ENCODE results near the gene SYNE3. TPM values are rescaled to one million over a fixed set of nuclear protein-coding genes. Genes with fewer than 3 reads are reported as not detected.

Gene SYNE3
- total and polyA plus RNA-seq, 2 of the 8 experiments (the other 6 are each of a cell fraction or from before 2014, with no cell fraction given), result under 0.01 TPM; not detected in 1

DNA sequence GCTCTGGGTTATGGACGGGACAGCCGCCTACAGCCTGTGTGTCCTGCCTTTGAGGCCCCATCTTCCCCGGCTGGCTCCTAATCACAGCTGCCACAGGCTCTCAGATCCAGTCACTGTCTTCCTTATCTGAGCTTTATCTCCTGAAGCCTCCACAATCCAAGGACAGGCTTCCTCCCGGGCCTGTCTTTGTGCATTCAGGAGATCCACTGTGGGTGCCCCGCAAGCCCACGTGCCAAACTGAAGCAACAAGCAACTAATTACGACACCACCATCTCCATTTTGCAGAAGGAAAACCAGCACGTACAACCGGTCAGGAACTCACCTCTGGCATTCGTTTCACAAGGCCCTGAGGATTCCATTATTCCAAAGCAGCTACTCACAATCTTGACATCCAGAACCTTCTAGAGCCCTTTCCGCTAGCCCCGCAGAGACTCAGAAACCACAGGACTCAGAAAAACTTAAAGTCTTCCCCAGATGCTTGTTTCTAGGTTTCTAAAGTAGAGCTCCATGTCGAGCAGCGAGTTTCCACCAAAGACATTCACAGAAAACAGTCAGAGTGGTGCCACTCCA lies 14.0 kb downstream of the SYNE3 start:
- Histone ChIP-seq H3K36me3 (ENCODE audit: control insufficient read depth in 2 of 4, insufficient read depth in 4 of 4, low read length in 3 of 4) (no peaks in the 10 kb centered on the region), H2BK15ac (ENCODE audit: low read length) (no peak overlapping the region), H2BK20ac (ENCODE audit: low read length) (no peak overlapping the region), H3K4me2 (ENCODE audit: insufficient read depth in 1 of 2, low read depth in 2 of 2, low read length in 2 of 2) (no peak overlapping the region), H4K20me1 (replicated peaks in 1 of 2; ENCODE audit: control insufficient read depth in 1 of 2, insufficient read depth in 2 of 2, low read length in 2 of 2) (no peaks in the 10 kb centered on the region), H2BK12ac (ENCODE audit: low read depth, low read length) (no peak overlapping the region), H3K56ac (replicated peaks; ENCODE audit: insufficient read length, low read depth, low read length) (no peak overlapping the region), H3K14ac (ENCODE audit: insufficient read length) (no peak overlapping the region), H3K23ac (ENCODE audit: insufficient read length) (no peak overlapping the region), H2BK5ac (ENCODE audit: low read depth, low read length) (no peak overlapping the region), H3K79me2 (ENCODE audit: control insufficient read depth in 1 of 2, insufficient read depth in 2 of 2, low read length in 2 of 2) (no peaks in the 10 kb centered on the region), H3K9ac (replicated peaks in 1 of 4; ENCODE audit: extremely low read depth in 1 of 4, low read depth in 3 of 4, low read length in 3 of 4) (no peak overlapping the region), H4K8ac (ENCODE audit: extremely low read depth, insufficient read depth, low read length) (no peak overlapping the region; the same call in 1 of the 2 replicates), H2BK120ac (replicated peaks; ENCODE audit: low read depth, low read length) (no peak overlapping the region), H4K5ac (ENCODE audit: insufficient read length, low read depth, low read length) (no peak overlapping the region), H3K23me2 (ENCODE audit: low read depth, low read length) (no peaks in the 10 kb centered on the region), H3K27ac (ENCODE audit: low read depth, low read length) (no peak overlapping the region), H3K18ac (ENCODE audit: extremely low read depth, low read length) (no peak overlapping the region), H3K27me3 (replicated peaks in 1 of 4; ENCODE audit: control insufficient read depth in 3 of 4, extremely low read depth in 1 of 4, insufficient read depth in 3 of 4, low read length in 3 of 4) (no peaks in the 10 kb centered on the region; a peak in 1 of 7 replicates), H4K91ac (replicated peaks; ENCODE audit: insufficient read length, low read length) (no peak overlapping the region), H3K4ac (replicated peaks; ENCODE audit: insufficient read length, low read depth, low read length) (no peak overlapping the region), H3K9me3 (ENCODE audit: insufficient read depth in 2 of 2, low read depth in 1 of 2, low read length in 1 of 2) (no peaks in the 10 kb centered on the region), H3K79me1 (ENCODE audit: low read depth, low read length) (no peaks in the 10 kb centered on the region), H2AFZ (ENCODE audit: low read length) (no peak overlapping the region), H3K4me1 (replicated peaks in 1 of 4; ENCODE audit: control insufficient read depth in 3 of 4, insufficient read depth in 4 of 4, low read length in 3 of 4) (0 out of 7 replicates have a peak, but pooled peaks cover 0 to 3% (median 0%) of the 10 kb centered on the region in 4 experiments), H2AK5ac (ENCODE audit: low read depth, low read length) (no peak overlapping the region), H3K4me3 (ENCODE audit: extremely low read depth in 1 of 4, insufficient read depth in 2 of 4, low read depth in 3 of 4, low read length in 4 of 4) (no peak overlapping the region)
- POLR2A ChIA-PET (ENCODE audit: partially characterized antibody), result interaction anchor here (0.7 kb wide), 1 partner anchor 23 kb away, joined by 3 read pairs; no protein-coding TSS in a partner anchor
- WGBS, 2 experiments (ENCODE audit: extremely low coverage in 1 of 2, insufficient coverage in 1 of 2, insufficient read length in 1 of 2, insufficient replicate concordance in 2 of 2, low coverage in 1 of 2, low lambda C conversion rate in 2 of 2, missing lambda C conversion rate in 1 of 2), result 90% methylated on average over 14 of the region's 14 CpGs; no CpG with 5 or more reads in 1 of the 2 experiments
- no peak for DNase-seq (ENCODE audit: low read depth in 1 of 2, low spot score in 2 of 2)
- no peak for FAIRE-seq
- CTCF ChIA-PET (ENCODE audit: partially characterized antibody), result interaction anchor here (1.2 to 2.3 kb wide), 2 partner anchors 25 to 61 kb away, joined by 3 to 10 read pairs; no protein-coding TSS in a partner anchor
- TF ChIP-seq SUZ12 (IDR thresholded peaks at IDR 0.05; ENCODE audit: low read length) (no peak), CTBP2 (IDR thresholded peaks at IDR 0.05; ENCODE audit: borderline replicate concordance, insufficient read depth, insufficient read length, low read length) (no peak), BRCA1 (IDR thresholded peaks at IDR 0.05; ENCODE audit: low read depth, low read length) (no peak)

Data from H1 (cell line).